ENCODE measurements around the gene PML. TPM values are rescaled to one million over a fixed set of nuclear protein-coding genes. Genes with fewer than 3 reads are reported as not detected.

The PML gene
- 51.2 and 58.1 TPM in 2 replicates for total RNA-seq (2012; rRNA removed)

- peaks cover 16% of the 10 kb centered on the region for H3K36me3 ChIP-seq (ENCODE audit: insufficient read depth, low read length)
- no peaks in the 10 kb centered on the region for H3K9me3 ChIP-seq (replicated peaks; ENCODE audit: low read length)
- H3K4me2 ChIP-seq (ENCODE audit: low read length) = peak within 1 kb of the TSS; percentile 86
- H3K27me3 ChIP-seq (ENCODE audit: control insufficient read depth, insufficient read depth, low read length) = no peaks in the 10 kb centered on the region
- peak within 1 kb of the TSS; percentile 90 for H3K4me3 ChIP-seq (ENCODE audit: low read length)
- H3K9ac ChIP-seq (ENCODE audit: low read depth, low read length) = peak within 1 kb of the TSS; percentile 87
- H3K4me1 ChIP-seq (ENCODE audit: control insufficient read depth, insufficient read depth, low read length) = peaks cover 48% of the 10 kb centered on the region
These were observed at the start of gene PML for GRCh38 chr15:73994413-73994883. Gene PML, plus strand, starts transcription at chr15:73994716. Its CDS starts 97 bp downstream, at chr15:73994813.

GRCh38 chr15:73945130-73945508 lies 49.4 kb upstream of the PML start:
- Histone ChIP-seq H3K4me2 (ENCODE audit: low read length) (no peak overlapping the region), H3K4me1 (ENCODE audit: control insufficient read depth, insufficient read depth, low read length) (peaks cover 35% of the 10 kb centered on the region), H3K9ac (ENCODE audit: low read depth, low read length) (no peak overlapping the region), H3K4me3 (ENCODE audit: low read length) (no peak overlapping the region), H3K36me3 (ENCODE audit: insufficient read depth, low read length) (peaks cover 71% of the 10 kb centered on the region), H3K27me3 (ENCODE audit: control insufficient read depth, insufficient read depth, low read length) (no peaks in the 10 kb centered on the region), H3K9me3 (replicated peaks; ENCODE audit: low read length) (no peaks in the 10 kb centered on the region)

GRCh38 chr15:73946046-73946721 lies 48.3 kb upstream of the PML start:
- Histone ChIP-seq H3K36me3 (ENCODE audit: insufficient read depth, low read length) (peaks cover 78% of the 10 kb centered on the region), H3K27me3 (ENCODE audit: control insufficient read depth, insufficient read depth, low read length) (no peaks in the 10 kb centered on the region), H3K4me2 (ENCODE audit: low read length) (no peak overlapping the region), H3K9ac (ENCODE audit: low read depth, low read length) (no peak overlapping the region), H3K4me1 (ENCODE audit: control insufficient read depth, insufficient read depth, low read length) (peaks cover 34% of the 10 kb centered on the region), H3K9me3 (replicated peaks; ENCODE audit: low read length) (no peaks in the 10 kb centered on the region), H3K4me3 (ENCODE audit: low read length) (no peak overlapping the region)

GRCh38 chr15:73946795-73947370 lies 47.6 kb upstream of the PML start:
- H3K9ac ChIP-seq (ENCODE audit: low read depth, low read length) = no peak overlapping the region
- no peaks in the 10 kb centered on the region for H3K27me3 ChIP-seq (ENCODE audit: control insufficient read depth, insufficient read depth, low read length)
- H3K36me3 ChIP-seq (ENCODE audit: insufficient read depth, low read length) = peaks cover 82% of the 10 kb centered on the region
- no peaks in the 10 kb centered on the region for H3K9me3 ChIP-seq (replicated peaks; ENCODE audit: low read length)
- no peak overlapping the region for H3K4me3 ChIP-seq (ENCODE audit: low read length)
- no peak overlapping the region for H3K4me2 ChIP-seq (ENCODE audit: low read length)
- peaks cover 34% of the 10 kb centered on the region for H3K4me1 ChIP-seq (ENCODE audit: control insufficient read depth, insufficient read depth, low read length)

- peaks cover 83% of the 10 kb centered on the region for H3K36me3 ChIP-seq (ENCODE audit: insufficient read depth, low read length)
- no peaks in the 10 kb centered on the region for H3K9me3 ChIP-seq (replicated peaks; ENCODE audit: low read length)
- H3K4me1 ChIP-seq (ENCODE audit: control insufficient read depth, insufficient read depth, low read length) = peaks cover 30% of the 10 kb centered on the region
- H3K4me3 ChIP-seq (ENCODE audit: low read length) = no peak overlapping the region
- H3K4me2 ChIP-seq (ENCODE audit: low read length) = no peak overlapping the region
- H3K27me3 ChIP-seq (ENCODE audit: control insufficient read depth, insufficient read depth, low read length) = no peaks in the 10 kb centered on the region
- no peak overlapping the region for H3K9ac ChIP-seq (ENCODE audit: low read depth, low read length)
These were observed 46.9 kb upstream of the PML start for GRCh38 chr15:73947651-73948050.

- Histone ChIP-seq H3K27me3 (ENCODE audit: control insufficient read depth, insufficient read depth, low read length) (no peaks in the 10 kb centered on the region), H3K4me3 (ENCODE audit: low read length) (no peak overlapping the region), H3K36me3 (ENCODE audit: insufficient read depth, low read length) (peaks cover 83% of the 10 kb centered on the region), H3K9me3 (replicated peaks; ENCODE audit: low read length) (no peaks in the 10 kb centered on the region), H3K4me1 (ENCODE audit: control insufficient read depth, insufficient read depth, low read length) (peaks cover 29% of the 10 kb centered on the region), H3K9ac (ENCODE audit: low read depth, low read length) (no peak overlapping the region), H3K4me2 (ENCODE audit: low read length) (no peak overlapping the region)
These were observed 46.1 kb upstream of the PML start for GRCh38 chr15:73948396-73948795.

GRCh38 chr15:73948982-73949381 lies 45.5 kb upstream of the PML start:
- Histone ChIP-seq H3K4me2 (ENCODE audit: low read length) (no peak overlapping the region), H3K9me3 (replicated peaks; ENCODE audit: low read length) (no peaks in the 10 kb centered on the region), H3K36me3 (ENCODE audit: insufficient read depth, low read length) (peaks cover 79% of the 10 kb centered on the region), H3K4me1 (ENCODE audit: control insufficient read depth, insufficient read depth, low read length) (peaks cover 27% of the 10 kb centered on the region), H3K4me3 (ENCODE audit: low read length) (no peak overlapping the region), H3K9ac (ENCODE audit: low read depth, low read length) (no peak overlapping the region), H3K27me3 (ENCODE audit: control insufficient read depth, insufficient read depth, low read length) (no peaks in the 10 kb centered on the region)

- H3K9me3 ChIP-seq (replicated peaks; ENCODE audit: low read length) = no peaks in the 10 kb centered on the region
- peaks cover 22% of the 10 kb centered on the region for H3K4me1 ChIP-seq (ENCODE audit: control insufficient read depth, insufficient read depth, low read length)
- peaks cover 74% of the 10 kb centered on the region for H3K36me3 ChIP-seq (ENCODE audit: insufficient read depth, low read length)
- no peaks in the 10 kb centered on the region for H3K27me3 ChIP-seq (ENCODE audit: control insufficient read depth, insufficient read depth, low read length)
- H3K9ac ChIP-seq (ENCODE audit: low read depth, low read length) = no peak overlapping the region
- H3K4me3 ChIP-seq (ENCODE audit: low read length) = no peak overlapping the region
- no peak overlapping the region for H3K4me2 ChIP-seq (ENCODE audit: low read length)
These were observed 45.0 kb upstream of the PML start for GRCh38 chr15:73949496-73949895.

- Histone ChIP-seq H3K9me3 (replicated peaks; ENCODE audit: low read length) (no peaks in the 10 kb centered on the region), H3K4me3 (ENCODE audit: low read length) (no peak overlapping the region), H3K9ac (ENCODE audit: low read depth, low read length) (peak overlapping the region; percentile 33), H3K27me3 (ENCODE audit: control insufficient read depth, insufficient read depth, low read length) (no peaks in the 10 kb centered on the region), H3K4me2 (ENCODE audit: low read length) (no peak overlapping the region), H3K36me3 (ENCODE audit: insufficient read depth, low read length) (peaks cover 64% of the 10 kb centered on the region), H3K4me1 (ENCODE audit: control insufficient read depth, insufficient read depth, low read length) (peaks cover 23% of the 10 kb centered on the region)
These were observed 44.1 kb upstream of the PML start for GRCh38 chr15:73950479-73950830.

- H3K27me3 ChIP-seq (ENCODE audit: control insufficient read depth, insufficient read depth, low read length) = no peaks in the 10 kb centered on the region
- peak overlapping the region; percentile 42 for H3K4me2 ChIP-seq (ENCODE audit: low read length)
- H3K36me3 ChIP-seq (ENCODE audit: insufficient read depth, low read length) = peaks cover 63% of the 10 kb centered on the region
- peaks cover 28% of the 10 kb centered on the region for H3K4me1 ChIP-seq (ENCODE audit: control insufficient read depth, insufficient read depth, low read length)
- H3K9me3 ChIP-seq (replicated peaks; ENCODE audit: low read length) = no peaks in the 10 kb centered on the region
- H3K9ac ChIP-seq (ENCODE audit: low read depth, low read length) = peak overlapping the region; percentile 79
- no peak overlapping the region for H3K4me3 ChIP-seq (ENCODE audit: low read length)
These were observed 43.5 kb upstream of the PML start for GRCh38 chr15:73950831-73951561.

GRCh38 chr15:73951601-73952000 lies 42.9 kb upstream of the PML start:
- Histone ChIP-seq H3K36me3 (ENCODE audit: insufficient read depth, low read length) (peaks cover 60% of the 10 kb centered on the region), H3K9ac (ENCODE audit: low read depth, low read length) (peak overlapping the region; percentile 79), H3K27me3 (ENCODE audit: control insufficient read depth, insufficient read depth, low read length) (no peaks in the 10 kb centered on the region), H3K4me2 (ENCODE audit: low read length) (peak overlapping the region; percentile 42), H3K4me3 (ENCODE audit: low read length) (no peak overlapping the region), H3K4me1 (ENCODE audit: control insufficient read depth, insufficient read depth, low read length) (peaks cover 34% of the 10 kb centered on the region), H3K9me3 (replicated peaks; ENCODE audit: low read length) (no peaks in the 10 kb centered on the region)

All from skeletal muscle satellite cell (primary cell).